VCaP (cell line): Measurements from ENCODE around the gene UBL4A.

Experiments
- H3K27ac ChIP-seq: fragments of 450-650 bp; 2 replicates; pipeline ENCODE4 v1.5.1; 2017
- TF ChIP-seq, protein P1 (sequence below): fragments of 450-650 bp; conservative IDR thresholded peaks from 2 replicates; pipeline ENCODE4 v1.5.1; 2017; ENCODE audit warnings: mild to moderate bottlenecking, moderate library complexity

The UBL4A gene

DNA sequence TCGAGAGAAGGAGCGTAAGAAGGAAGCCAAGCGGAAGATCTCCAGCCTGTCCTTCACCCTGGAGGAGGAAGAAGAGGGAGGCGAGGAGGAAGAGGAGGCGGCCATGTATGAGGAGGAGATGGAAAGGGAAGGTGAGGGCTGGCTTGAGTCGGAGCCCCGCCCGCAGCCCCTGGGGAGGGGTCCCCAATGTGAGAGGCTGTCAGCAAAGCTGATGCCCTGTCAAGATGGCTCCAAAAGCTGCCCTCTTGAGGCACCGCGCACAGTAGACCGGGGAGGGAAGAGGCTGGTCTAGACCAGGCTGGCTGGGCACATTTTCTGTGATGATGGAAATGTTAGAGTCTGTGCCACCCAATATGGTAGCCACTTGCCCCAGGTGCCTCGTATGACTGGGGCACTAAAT, 40.0 kb downstream of the UBL4A start:
- no peak overlapping the region for H3K27ac ChIP-seq
- TF ChIP-seq, protein P1, sequence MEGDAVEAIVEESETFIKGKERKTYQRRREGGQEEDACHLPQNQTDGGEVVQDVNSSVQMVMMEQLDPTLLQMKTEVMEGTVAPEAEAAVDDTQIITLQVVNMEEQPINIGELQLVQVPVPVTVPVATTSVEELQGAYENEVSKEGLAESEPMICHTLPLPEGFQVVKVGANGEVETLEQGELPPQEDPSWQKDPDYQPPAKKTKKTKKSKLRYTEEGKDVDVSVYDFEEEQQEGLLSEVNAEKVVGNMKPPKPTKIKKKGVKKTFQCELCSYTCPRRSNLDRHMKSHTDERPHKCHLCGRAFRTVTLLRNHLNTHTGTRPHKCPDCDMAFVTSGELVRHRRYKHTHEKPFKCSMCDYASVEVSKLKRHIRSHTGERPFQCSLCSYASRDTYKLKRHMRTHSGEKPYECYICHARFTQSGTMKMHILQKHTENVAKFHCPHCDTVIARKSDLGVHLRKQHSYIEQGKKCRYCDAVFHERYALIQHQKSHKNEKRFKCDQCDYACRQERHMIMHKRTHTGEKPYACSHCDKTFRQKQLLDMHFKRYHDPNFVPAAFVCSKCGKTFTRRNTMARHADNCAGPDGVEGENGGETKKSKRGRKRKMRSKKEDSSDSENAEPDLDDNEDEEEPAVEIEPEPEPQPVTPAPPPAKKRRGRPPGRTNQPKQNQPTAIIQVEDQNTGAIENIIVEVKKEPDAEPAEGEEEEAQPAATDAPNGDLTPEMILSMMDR = no peak

DNA sequence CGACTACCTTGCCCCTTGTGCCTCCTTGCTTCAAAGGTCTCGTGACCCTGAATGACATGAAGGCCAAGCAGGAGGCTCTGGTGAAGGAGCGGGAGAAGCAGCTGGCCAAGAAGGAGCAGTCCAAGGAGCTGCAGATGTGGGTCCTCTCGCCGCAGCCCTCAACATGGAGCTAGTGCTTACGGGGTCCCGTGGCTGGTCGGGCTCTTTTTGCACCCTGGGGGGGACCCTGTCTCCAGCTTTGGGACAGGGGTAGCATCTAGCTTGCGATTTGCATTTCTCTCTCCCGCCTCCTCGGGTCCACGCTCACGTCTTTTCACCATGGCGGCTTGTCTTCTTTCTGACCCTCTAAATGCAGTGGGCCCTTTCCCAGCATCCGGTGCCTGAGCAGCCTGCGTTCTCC, 40.6 kb downstream of the UBL4A start:
- TF ChIP-seq, protein P1 = no peak
- H3K27ac ChIP-seq = no peak overlapping the region; the same call in 1 of the 2 replicates

DNA sequence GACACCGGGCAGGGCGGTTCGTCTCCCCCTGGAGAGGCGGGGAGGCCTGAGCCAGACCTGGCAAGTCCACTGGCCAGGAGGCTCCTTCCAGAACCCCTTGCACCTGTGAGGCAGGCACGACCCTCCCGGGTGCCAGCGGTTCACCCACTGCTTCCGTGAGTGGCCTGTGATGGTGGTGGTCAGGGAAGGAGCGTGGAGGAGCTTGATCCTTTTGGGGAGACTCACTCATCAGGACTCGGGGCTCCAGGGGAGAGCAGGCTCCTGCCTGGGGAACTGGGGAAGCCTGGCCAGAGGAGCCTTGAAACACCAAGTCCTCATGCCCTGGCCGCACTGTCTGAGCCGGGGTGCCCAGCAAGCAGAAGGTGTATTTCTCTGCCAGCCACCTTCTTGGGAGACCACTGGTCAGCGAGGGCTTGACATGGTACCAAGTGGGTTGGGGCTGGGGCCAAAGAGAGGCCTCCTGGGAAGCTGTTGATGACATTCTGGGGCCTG, 41.6 kb downstream of the UBL4A start:
- TF ChIP-seq, protein P1 = no peak
- H3K27ac ChIP-seq = peak overlapping the region; percentile 77

DNA sequence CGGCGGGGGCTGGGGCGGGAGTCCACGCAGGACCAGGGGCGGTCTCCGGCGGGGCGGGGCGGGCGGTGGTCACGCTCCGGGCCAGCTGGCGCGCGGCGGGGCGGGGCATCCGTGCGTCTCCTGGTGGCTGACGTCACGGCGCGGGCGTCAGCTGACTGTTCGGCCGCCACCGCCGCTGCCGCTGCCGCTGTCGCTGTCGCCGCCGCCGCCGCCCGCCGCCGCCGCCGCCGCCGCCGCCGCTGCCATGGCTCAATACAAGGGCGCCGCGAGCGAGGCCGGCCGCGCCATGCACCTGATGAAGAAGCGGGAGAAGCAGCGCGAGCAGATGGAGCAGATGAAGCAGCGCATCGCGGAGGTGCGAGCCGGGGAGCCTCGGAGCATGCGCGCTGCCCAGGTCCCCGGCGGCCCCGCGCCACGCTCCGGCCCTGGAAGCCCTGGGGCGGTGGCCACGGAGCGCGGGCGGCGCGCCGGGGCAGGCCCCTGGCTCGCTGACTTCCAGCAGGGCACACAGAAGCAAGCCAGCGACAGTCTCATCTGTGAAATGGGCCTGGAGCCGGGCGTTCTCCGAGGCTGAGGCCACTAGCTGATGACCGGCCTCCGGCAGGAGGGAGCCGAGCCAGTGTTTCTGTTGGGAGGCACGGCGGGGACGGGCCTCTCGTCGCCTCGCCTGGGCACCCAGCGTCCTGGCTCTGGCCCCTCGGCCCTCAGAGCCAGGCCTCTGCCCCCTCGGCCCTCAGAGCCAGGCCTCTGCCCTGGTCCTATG, 42.2 kb downstream of the UBL4A start, which contains the start of gene FAM50A:
TSS of gene FAM50A (plus strand) at position 150 of the 763 bp plus-strand sequence. CDS start at position 245, 95 bp downstream.
- H3K27ac ChIP-seq = peak within 1 kb of the TSS; percentile 77
- TF ChIP-seq, protein P1 = no peak

DNA sequence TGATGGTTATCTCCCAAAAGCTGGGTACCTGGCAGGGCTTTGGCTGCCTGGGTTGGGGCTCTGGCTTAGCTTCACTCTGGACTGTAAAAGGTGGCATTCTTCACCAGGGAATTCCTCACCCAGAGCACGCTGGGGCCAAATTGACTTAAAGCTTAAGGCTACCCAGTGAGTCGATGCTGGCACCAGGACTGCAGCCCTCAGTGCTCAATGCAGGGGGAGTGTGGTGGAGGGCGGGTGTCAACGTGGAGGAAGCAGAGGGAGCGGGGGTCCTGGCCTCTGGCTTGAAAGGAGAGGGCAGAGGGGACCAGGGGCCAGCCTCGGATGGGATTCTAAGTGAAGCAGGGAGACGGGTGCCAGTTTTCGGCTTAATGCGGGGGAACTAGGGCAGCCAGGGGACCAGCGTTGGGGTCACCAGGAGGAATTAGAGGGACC, 42.9 kb downstream of the UBL4A start:
- peak overlapping the region; percentile 77 for H3K27ac ChIP-seq
- TF ChIP-seq, protein P1 = no peak

DNA sequence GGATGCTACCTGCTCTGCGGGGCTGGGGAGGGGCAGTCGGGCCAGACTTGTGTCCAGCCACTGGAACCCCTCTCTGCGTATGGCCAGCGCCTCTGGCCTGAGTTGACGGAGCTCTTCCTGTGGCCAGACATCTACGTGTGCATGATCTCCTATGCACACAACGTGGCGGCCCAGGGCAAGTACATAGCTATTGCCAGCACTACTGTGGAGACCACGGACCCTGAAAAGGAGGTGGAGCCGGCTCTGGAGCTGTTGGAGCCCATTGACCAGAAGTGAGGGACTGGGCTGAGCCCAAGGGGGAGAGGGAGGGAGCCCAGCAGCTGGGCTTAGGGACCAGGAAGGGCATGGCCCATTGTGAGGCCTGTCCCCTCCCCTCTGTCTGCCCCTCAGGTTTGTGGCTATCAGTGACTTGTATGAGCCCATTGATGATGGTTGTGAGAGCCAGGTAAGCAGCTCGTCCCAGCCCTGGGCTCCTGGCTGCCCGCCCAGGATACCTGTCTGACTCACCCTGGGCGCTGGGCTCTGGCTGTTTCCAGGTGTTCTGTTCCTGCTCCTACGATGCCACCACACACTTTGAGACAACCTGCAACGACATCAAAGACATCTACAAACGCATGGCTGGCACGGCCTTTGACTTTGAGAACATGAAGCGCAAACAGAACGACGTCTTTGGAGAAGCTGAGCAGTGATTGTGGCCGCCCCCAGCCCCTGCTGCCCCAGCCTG, 44.3 kb downstream of the UBL4A start:
- no peak overlapping the region for H3K27ac ChIP-seq
- TF ChIP-seq, protein P1 = no peak

DNA sequence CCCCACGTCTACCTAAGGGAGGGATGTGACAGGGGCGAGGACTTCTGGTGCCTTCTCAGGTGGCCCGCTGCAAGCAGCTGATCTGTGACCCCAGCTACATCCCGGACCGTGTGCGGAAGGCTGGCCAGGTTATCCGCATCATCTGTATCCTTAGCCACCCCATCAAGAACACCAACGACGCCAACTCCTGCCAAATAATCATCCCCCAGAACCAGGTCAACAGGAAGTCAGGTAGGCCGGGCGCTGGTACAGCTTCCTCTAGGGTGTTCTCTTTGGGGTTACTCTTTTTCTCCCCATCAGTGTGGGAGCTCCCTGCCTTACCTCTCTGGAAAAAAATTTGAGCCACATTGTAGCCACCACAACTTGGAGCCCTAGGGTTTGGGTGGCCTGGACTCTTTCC, 44.9 kb downstream of the UBL4A start:
- H3K27ac ChIP-seq = no peak overlapping the region
- TF ChIP-seq, protein P1 = no peak
